Measurements from ENCODE around the gene LIMA1.
"Not testable (repeated sequence)": the region's sequence is repeated elsewhere in the genome, so short reads cannot be mapped to it uniquely, and the experiment has no call there.

The LIMA1 gene

DNA sequence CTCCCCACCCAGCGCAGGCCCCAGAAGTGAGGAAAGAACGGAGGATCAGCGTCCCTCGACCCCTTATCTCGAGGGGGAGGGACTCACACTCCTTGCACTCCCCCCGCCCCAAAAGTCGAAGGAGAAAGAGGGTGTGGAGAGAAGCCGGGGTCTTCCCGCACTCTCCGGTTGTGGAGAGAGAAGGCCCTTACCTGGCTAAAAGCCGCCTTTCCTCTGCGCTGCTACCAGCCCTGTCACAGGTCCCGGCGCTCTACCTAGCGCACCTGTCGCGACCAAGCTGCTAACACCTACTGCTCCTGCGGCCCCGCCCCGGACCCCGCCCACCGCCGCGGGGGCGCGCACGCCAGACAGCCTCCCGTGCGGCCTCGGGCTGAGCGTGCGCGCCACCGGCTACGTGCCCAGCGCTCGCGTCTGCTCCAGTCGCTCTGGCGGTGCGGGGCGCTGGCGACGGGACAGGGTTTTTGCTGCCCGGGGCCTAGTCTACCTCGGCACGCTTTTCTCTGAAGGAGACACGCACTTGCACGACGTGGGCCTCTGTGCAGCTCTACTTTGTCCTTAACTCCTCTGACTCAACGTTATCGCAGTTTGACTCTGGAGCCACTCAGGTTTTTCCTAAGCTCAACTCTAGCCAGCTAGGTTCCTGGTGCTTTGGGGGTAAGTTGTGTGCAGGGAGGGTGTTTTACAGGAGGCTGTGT, at the start of gene LIMA1:
TSS of gene LIMA1 (minus strand) at position 292 of the 695 bp plus-strand sequence. CDS start 34,769 bp downstream, outside the sequence.
- DNase-seq (ENCODE audit: low spot score): peak; percentile 100

GRCh38 chr12:50331745-50332144, 48.4 kb upstream of the LIMA1 start:
- no peak for DNase-seq (ENCODE audit: low spot score)

DNA sequence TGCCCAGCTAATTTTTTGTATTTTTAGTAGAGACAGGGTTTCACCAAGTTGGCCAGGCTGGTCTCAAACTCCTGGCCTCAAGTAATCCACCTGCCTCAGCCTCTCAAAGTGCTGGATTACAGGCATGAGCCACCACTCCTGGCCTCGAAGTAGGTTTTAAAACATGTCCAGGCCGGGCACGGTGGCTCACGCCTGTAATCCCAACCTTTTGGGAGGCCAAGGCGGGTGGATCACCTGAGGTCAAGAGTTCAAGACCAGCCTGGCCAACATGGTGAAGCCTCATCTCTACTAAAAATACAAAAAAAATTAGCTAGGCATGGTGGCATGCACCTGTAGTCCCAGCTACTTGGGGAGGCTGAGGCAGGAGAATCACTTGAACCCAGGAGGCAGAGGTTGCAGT, 45.3 kb upstream of the LIMA1 start:
- DNase-seq (ENCODE audit: low spot score): not testable (repeated sequence)

- DNase-seq (ENCODE audit: low spot score): no peak
Measured at GRCh38 chr12:50326590-50327284, 43.4 kb upstream of the LIMA1 start.

- no peak for DNase-seq (ENCODE audit: low spot score)
Measured at GRCh38 chr12:50325890-50326391, 42.6 kb upstream of the LIMA1 start.

- DNase-seq (ENCODE audit: low spot score): not testable (repeated sequence)
Measured at GRCh38 chr12:50324770-50325169, 41.5 kb upstream of the LIMA1 start.

DNA sequence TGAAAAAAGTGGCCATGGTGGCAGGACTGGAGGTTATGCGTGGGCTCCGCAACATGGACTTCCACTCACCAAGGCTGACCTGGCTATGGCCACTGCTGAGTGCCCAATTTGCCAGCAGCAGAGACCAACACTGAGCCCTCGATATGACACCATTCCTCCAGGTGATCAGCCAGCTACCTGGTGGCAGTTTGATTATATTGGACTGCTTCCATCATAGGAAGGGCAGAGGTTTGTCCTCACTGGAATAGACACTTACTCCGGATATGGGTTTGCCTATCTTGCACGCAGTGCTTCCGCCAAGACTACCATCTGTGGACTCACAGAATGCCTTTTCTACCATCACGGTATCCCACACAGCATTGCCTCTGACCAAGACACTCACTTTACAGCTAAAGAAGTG, 40.8 kb upstream of the LIMA1 start:
- not testable (repeated sequence) for DNase-seq (ENCODE audit: low spot score)

GRCh38 chr12:50322206-50322605, 38.9 kb upstream of the LIMA1 start:
- no peak for DNase-seq (ENCODE audit: low spot score)

GRCh38 chr12:50317203-50317602, 33.9 kb upstream of the LIMA1 start:
- no peak for DNase-seq (ENCODE audit: low spot score)

DNA sequence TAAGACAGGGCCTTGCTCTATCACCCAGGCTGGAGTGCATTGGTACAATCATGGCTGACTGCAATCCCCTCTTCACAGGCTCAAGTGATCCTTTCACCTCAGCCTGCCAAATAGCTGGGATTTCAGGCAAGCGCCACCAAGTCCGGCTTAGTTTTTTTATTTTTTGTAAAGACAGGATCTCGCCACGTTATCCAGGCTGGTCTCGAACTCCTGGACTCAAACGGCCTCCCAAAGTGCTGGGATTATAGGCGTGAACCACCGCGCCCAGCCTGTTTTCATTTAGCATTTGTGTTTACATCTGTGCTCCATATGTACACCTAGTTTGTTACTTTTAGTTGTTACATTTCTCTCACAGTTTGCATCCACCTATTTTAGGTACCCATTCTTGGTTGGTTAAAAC, 32.5 kb upstream of the LIMA1 start:
- no peak for DNase-seq (ENCODE audit: low spot score)

DNA sequence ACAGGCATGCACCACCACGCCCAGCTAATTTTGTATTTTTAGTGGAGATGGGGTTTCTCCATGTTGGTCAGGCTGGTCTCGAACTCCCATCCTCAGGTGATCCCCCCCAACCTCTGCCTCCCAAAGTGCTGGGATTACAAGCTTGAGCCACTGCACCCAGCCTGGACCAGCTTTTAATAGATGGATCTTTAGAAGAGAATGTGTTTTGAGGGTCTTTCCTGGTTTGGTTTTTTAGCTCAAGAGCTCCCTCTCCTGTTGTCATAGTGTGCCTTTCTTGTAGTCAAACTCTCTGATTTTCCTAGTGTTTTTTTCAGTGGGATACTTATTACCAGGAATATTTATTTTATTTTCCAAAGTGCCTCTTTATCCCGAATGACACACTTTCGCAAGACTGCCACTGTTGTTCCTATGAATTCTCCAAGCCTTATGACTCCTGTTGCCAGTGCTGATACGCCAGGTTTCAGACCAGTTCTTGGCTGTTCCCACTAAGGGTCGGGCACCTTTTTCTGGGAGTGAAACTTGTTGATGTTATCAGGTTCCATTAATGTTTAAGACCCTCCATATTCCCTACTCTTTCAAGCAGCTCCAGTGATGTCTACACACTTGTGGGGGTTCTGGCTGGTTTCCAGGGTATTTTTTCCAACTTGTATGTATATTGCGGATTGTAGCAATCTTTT, 31.5 kb upstream of the LIMA1 start:
- DNase-seq (ENCODE audit: low spot score): peak; percentile 68

DNA sequence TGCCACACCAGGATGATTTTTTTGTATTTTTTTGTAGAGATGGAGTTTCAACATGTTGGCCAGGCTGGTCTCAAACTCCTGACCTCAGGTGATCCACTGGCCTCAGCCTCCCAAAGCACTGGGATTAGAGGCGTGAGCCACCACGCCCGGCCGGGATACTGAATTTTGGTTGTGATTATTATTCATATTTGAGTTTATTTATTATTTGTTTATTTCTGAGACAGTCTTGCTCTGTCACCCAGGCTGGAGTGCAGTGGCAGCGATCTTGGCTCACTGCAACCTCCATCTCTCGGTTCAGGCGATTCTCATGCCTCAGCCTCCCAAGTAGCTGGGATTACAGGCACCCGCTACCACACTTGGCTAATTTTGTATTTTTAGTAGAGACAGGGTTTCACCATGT, 30.7 kb upstream of the LIMA1 start:
- DNase-seq (ENCODE audit: low spot score): not testable (repeated sequence)

GRCh38 chr12:50313256-50313931, 30.1 kb upstream of the LIMA1 start:
- DNase-seq (ENCODE audit: low spot score): no peak

DNA sequence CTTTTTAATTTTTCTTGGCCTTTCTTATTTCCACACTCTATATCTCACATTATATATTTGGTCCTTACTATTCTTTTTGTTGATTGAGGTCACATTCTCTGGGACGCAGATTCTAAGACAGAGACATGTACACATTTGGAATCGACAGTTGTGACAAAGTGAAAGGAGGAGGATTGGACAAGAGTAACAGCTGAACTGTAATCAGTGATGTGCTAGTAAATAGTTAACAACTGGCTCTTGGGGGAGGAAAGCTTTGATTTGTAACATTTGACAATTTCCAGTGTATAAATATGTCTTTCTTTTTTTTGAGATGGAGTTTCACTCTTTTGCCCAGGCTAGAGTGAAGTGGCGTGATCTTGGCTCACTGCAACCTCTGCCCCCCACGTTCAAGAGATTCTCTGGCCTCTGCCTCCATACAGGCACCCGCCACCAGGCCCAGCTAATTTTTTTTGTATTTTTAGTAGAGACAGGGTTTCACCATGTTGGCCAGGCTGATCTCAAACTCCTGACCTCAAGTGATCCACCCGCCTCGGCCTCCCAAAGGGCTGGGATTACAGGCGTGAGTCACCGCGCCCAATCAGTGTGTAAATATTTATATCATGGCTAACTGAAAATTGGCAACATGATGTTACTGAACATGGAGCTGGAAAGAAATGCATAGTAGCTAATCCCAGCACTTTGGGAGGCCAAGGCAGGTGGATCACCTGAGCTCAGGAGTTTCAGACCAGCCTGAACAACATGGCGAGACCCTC, 28.7 kb upstream of the LIMA1 start:
- DNase-seq (ENCODE audit: low spot score): not testable (repeated sequence)

GRCh38 chr12:50309950-50310349, 26.6 kb upstream of the LIMA1 start:
- DNase-seq (ENCODE audit: low spot score): no peak

- no peak for DNase-seq (ENCODE audit: low spot score)
Measured at GRCh38 chr12:50302686-50303085, 19.4 kb upstream of the LIMA1 start.

DNA sequence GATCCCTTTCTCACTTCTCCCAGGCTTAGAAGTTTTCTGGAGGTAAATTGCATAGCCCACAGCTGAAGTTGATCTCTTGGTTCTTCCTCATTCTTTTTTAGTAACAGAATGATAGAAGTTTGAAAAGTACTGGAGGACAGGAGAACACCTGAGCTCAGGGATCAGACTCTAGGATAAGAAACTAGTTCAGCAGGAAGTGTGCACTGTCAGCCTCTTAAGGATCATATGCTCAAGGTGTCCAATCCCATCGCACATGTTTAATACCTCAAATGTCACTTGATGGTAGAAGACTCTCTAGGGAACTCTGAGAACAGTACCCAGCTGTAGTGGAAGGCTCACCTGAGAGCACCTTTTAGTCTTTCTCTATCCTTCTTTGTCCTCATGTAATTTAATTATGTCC, 14.7 kb upstream of the LIMA1 start:
- no peak for DNase-seq (ENCODE audit: low spot score)

DNA sequence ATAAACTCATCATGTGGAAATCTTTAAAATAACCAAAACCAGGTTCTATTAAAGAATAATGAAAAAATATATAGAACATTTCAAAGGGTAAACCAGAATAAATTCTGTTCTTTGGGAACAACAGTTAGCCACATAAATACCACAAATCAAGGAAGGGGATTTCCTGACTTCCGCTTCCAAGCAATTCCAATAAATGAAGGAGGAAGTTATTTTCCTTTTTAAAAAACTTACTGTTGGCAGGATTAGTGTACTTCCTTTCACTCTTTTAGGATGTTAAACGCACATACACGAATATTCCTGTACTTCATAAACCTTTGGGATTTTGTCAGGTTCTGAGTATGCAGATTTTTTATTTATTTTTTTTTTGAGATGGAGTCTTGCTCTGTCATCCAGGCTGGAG, 13.7 kb upstream of the LIMA1 start:
- no peak for DNase-seq (ENCODE audit: low spot score)

GRCh38 chr12:50296554-50296953, 13.2 kb upstream of the LIMA1 start:
- no peak for DNase-seq (ENCODE audit: low spot score)

DNA sequence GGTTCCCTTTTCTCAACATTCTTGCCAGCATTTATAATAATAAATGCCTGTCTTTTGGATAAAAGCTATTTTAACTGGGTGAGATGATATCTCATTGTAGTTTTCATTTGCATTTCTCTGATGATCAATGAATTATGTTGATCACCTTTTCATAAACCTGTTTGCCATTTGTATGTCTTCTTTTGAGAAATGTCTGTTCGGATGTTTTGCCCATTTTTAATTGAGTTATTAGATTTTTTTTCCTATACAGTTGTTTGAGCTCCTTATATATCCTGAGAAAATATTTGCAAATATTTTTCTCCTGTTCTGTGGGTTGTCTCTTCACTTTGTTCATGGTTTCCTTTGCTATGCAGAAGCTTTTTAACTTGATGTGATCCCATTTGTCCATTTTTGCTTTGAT, 8.1 kb upstream of the LIMA1 start:
- DNase-seq (ENCODE audit: low spot score): no peak

- DNase-seq (ENCODE audit: low spot score): not testable (repeated sequence)
Measured at GRCh38 chr12:50290692-50291091, 7.4 kb upstream of the LIMA1 start.

DNA sequence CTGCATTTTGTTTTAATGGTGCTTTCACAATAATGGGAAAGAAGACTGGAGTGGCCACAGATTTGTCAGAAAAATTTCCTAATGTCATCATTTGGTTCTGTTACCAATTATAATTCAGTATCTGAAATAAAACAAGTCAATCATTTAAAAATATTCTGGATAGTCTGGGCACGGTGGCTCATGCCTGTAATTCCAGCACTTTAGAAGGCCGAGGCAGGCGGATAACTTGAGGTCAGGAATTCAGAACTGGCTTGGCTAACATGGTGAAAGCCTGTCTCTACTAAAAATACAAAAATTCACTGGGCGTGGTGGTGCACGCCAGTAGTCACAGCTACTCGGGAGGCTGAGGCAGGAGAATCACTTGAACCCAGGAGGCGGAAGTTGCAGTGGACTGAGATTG, 4.0 kb upstream of the LIMA1 start:
- no peak for DNase-seq (ENCODE audit: low spot score)

Measured in iPS-NIHi11 (cell line).